NK-92 (cell line): ENCODE results near the gene GLRA3.
"Not testable (repeated sequence)": the region's sequence is repeated elsewhere in the genome, so short reads cannot be mapped to it uniquely, and the experiment has no call there.

Experiments
- DNase-seq: peaks from one replicate; lab custom pipeline; 2025; ENCODE audit not compliant: unreplicated experiment; lab: John Stamatoyannopoulos, UW

The GLRA3 gene

GRCh38 chr4:174669270-174669669, 159.8 kb downstream of the GLRA3 start:
- DNase-seq, result no peak

- no peak for DNase-seq
These were observed 163.2 kb downstream of the GLRA3 start for GRCh38 chr4:174665799-174666198.

- DNase-seq, result no peak
These were observed 165.8 kb downstream of the GLRA3 start for GRCh38 chr4:174663216-174663615.

GRCh38 chr4:174658246-174658645, 170.8 kb downstream of the GLRA3 start:
- DNase-seq, result no peak

GRCh38 chr4:174657472-174657871, 171.6 kb downstream of the GLRA3 start:
- no peak for DNase-seq

GRCh38 chr4:174654634-174655033, 174.4 kb downstream of the GLRA3 start:
- no peak for DNase-seq

- DNase-seq, result no peak
These were observed 178.2 kb downstream of the GLRA3 start for GRCh38 chr4:174650711-174651355.

- no peak for DNase-seq
These were observed 180.2 kb downstream of the GLRA3 start for GRCh38 chr4:174648812-174649211.

GRCh38 chr4:174646326-174646725, 182.7 kb downstream of the GLRA3 start:
- no peak for DNase-seq

GRCh38 chr4:174640146-174640545, 188.9 kb downstream of the GLRA3 start:
- no peak for DNase-seq

- no peak for DNase-seq
These were observed 193.3 kb downstream of the GLRA3 start for GRCh38 chr4:174635732-174636131.

- DNase-seq, result no peak
These were observed 195.6 kb downstream of the GLRA3 start for GRCh38 chr4:174633399-174633798.

GRCh38 chr4:174631901-174632758, 196.9 kb downstream of the GLRA3 start:
- no peak for DNase-seq

GRCh38 chr4:174629907-174630450, 199.1 kb downstream of the GLRA3 start:
- not testable (repeated sequence) for DNase-seq

GRCh38 chr4:174629265-174629664, 199.8 kb downstream of the GLRA3 start:
- DNase-seq, result no peak

GRCh38 chr4:174628191-174628590, 200.9 kb downstream of the GLRA3 start:
- no peak for DNase-seq

GRCh38 chr4:174627473-174627872, 201.6 kb downstream of the GLRA3 start:
- no peak for DNase-seq

GRCh38 chr4:174626342-174627008, 202.6 kb downstream of the GLRA3 start:
- DNase-seq, result no peak

GRCh38 chr4:174616661-174617060, 212.4 kb downstream of the GLRA3 start:
- DNase-seq, result no peak

- DNase-seq, result no peak
These were observed 215.1 kb downstream of the GLRA3 start for GRCh38 chr4:174613979-174614378.

GRCh38 chr4:174611792-174612191, 217.3 kb downstream of the GLRA3 start:
- no peak for DNase-seq

GRCh38 chr4:174607792-174608191, 221.3 kb downstream of the GLRA3 start:
- DNase-seq, result no peak
